CD4-positive, alpha-beta T cell (primary cell): ENCODE measurements around the gene DSCAML1. TPM values are rescaled to one million over a fixed set of nuclear protein-coding genes. Genes with fewer than 3 reads are reported as not detected.

ENCODE experiments used
- ATAC-seq: fragments of 200-7000 bp; cut with Tn5 transposase; one replicate; pipeline ENCODE4 v1.10.0; 2022; ENCODE audit warnings: mild to moderate bottlenecking; ENCODE audit not compliant: poor library complexity
- CTCF ChIA-PET: fragments of 350-600 bp; sonication (Branson Sonifier 250); formaldehyde crosslinking; loops from one replicate; lab custom pipeline; 2021; ENCODE audit warnings: antibody characterized with exemption, inconsistent platforms; lab: Charles Lee
- POLR2A ChIA-PET: fragments of 350-600 bp; sonication (Branson Sonifier 250); formaldehyde crosslinking; loops from one replicate; lab custom pipeline; 2021; ENCODE audit warnings: antibody characterized with exemption, inconsistent platforms; lab: Charles Lee
- DNase-seq, 14 experiments: peaks; one replicate each; pipeline ENCODE4 v3.0.0-alpha.2; 2013 to 2020; ENCODE audit warnings: mixed read lengths in 2 of 14
- H3K27ac ChIP-seq, 2 donors: one replicate each; pipeline versions ENCODE4 v1.5.1 to v1.7.0; 2013; ENCODE audit warnings: low read length in 2 of 2, low read depth in 1 of 2, mild to moderate bottlenecking in 1 of 2
- H3K27me3 ChIP-seq, 2 experiments: 1 replicate in 1 of 2; 2 replicates in 1 of 2; pipeline versions ENCODE4 v1.6.1 to v1.7.0; 2013; ENCODE audit warnings: low read length in 2 of 2, control low read depth in 1 of 2, mild to moderate bottlenecking in 1 of 2, moderate library complexity in 1 of 2; ENCODE audit not compliant: insufficient read depth in 2 of 2, control insufficient read depth in 1 of 2
- H3K36me3 ChIP-seq: one replicate; pipeline ENCODE4 v1.6.1; 2013; ENCODE audit warnings: low read length, control low read depth; ENCODE audit not compliant: insufficient read depth
- H3K4me1 ChIP-seq: one replicate; pipeline ENCODE4 v1.6.1; 2013; ENCODE audit warnings: low read length, control low read depth; ENCODE audit not compliant: insufficient read depth
- H3K4me3 ChIP-seq: one replicate; pipeline ENCODE4 v1.5.1; 2013; ENCODE audit warnings: mild to moderate bottlenecking, low read length, moderate library complexity
- H3K9me3 ChIP-seq, 2 experiments: 1 replicate in 1 of 2; 2 replicates in 1 of 2; pipeline versions ENCODE4 v1.6.1 to v1.7.0; 2013; ENCODE audit warnings: low read length in 2 of 2, mild to moderate bottlenecking in 2 of 2, control low read depth in 1 of 2, moderate library complexity in 1 of 2; ENCODE audit not compliant: control insufficient read depth in 1 of 2, insufficient read depth in 1 of 2
- H3K27ac Mint-ChIP-seq: one replicate; pipeline ENCODE4 v1.8.0; 2020; ENCODE audit warnings: mixed read lengths
- H3K27me3 Mint-ChIP-seq: one replicate; pipeline ENCODE4 v1.8.0; 2021; ENCODE audit warnings: mixed read lengths
- H3K36me3 Mint-ChIP-seq: one replicate; pipeline ENCODE4 v1.8.0; 2021; ENCODE audit warnings: low read depth, mixed read lengths
- H3K4me1 Mint-ChIP-seq: one replicate; pipeline ENCODE4 v1.8.0; 2021; ENCODE audit warnings: low read depth, mixed read lengths
- H3K4me3 Mint-ChIP-seq: one replicate; pipeline ENCODE4 v1.8.0; 2020; ENCODE audit warnings: mild to moderate bottlenecking, mixed read lengths
- H3K9me3 Mint-ChIP-seq: one replicate; pipeline ENCODE4 v1.8.0; 2020; ENCODE audit warnings: mixed read lengths
- CTCF ChIP-seq: fragments of 200-600 bp; IDR thresholded peaks from one replicate; pipeline ENCODE4 v1.8.0; 2022; ENCODE audit warnings: antibody characterized with exemption, mild to moderate bottlenecking
- intact Hi-C, 2 experiments: fragments of 100-400 bp; cut with DNase I in 1 of 2; cut with micrococcal nuclease in 1 of 2; formaldehyde crosslinking; loops; one replicate each; pipeline versions ENCODE4 v1.15.1 to v1.9.0; 2023 to 2025; cut with DNase I, micrococcal nuclease
- total RNA-seq, 174 experiments: library from RNA in 2 of 174; stranded (reverse) in 2 of 174; gene quantifications; one replicate each; pipeline ENCODE4 v1.2.3 and lab custom pipeline; 2021 to 2026

DSCAML1 gene
- total RNA-seq, 2 experiments from 2014 or later: 0.22 to 0.61 TPM

- ChIA-PET CTCF (no interaction called here), POLR2A (no interaction called here)
- ATAC-seq: no peak
These were observed 404.0 kb downstream of the DSCAML1 start for GRCh38 chr11:117392979-117393378.

GRCh38 chr11:117392001-117392690 is 404.9 kb downstream of the DSCAML1 start:
- H3K9me3 Mint-ChIP-seq: no peaks in the 10 kb centered on the region
- Histone ChIP-seq H3K9me3 (peaks cover 0 to 6% of the 10 kb centered on the region in 2 experiments), H3K4me1 (no peaks in the 10 kb centered on the region), H3K36me3 (peaks cover 79% of the 10 kb centered on the region), H3K4me3 (no peak overlapping the region), H3K27me3 (no peaks in the 10 kb centered on the region), H3K27ac (no peak overlapping the region)
- ChIA-PET CTCF (no interaction called here), POLR2A (no interaction called here)
- H3K4me3 Mint-ChIP-seq: no peak overlapping the region
- H3K27ac Mint-ChIP-seq: no peak overlapping the region
- no peaks in the 10 kb centered on the region for H3K27me3 Mint-ChIP-seq
- H3K36me3 Mint-ChIP-seq: peaks cover 87% of the 10 kb centered on the region
- no peaks in the 10 kb centered on the region for H3K4me1 Mint-ChIP-seq
- no peak for DNase-seq
- TF ChIP-seq CTCF: no peak
- intact Hi-C loops: no loop called here
- no peak for ATAC-seq

More at GRCh38 chr11:117392979-117393378, 404.0 kb downstream of the DSCAML1 start:
- no peak for TF ChIP-seq CTCF
- DNase-seq: no peak
- no peaks in the 10 kb centered on the region for H3K27me3 Mint-ChIP-seq
- peaks cover 92% of the 10 kb centered on the region for H3K36me3 Mint-ChIP-seq
- H3K9me3 Mint-ChIP-seq: peaks cover 2% of the 10 kb centered on the region
- Histone ChIP-seq H3K27me3 (no peaks in the 10 kb centered on the region), H3K36me3 (peaks cover 78% of the 10 kb centered on the region), H3K9me3 (peaks cover 0 to 8% of the 10 kb centered on the region in 2 experiments), H3K27ac (no peak overlapping the region), H3K4me3 (no peak overlapping the region), H3K4me1 (no peaks in the 10 kb centered on the region)
- no peaks in the 10 kb centered on the region for H3K4me1 Mint-ChIP-seq
- intact Hi-C loops: no loop called here
- H3K4me3 Mint-ChIP-seq: no peak overlapping the region
- H3K27ac Mint-ChIP-seq: no peak overlapping the region

GRCh38 chr11:117391181-117391580 is 405.8 kb downstream of the DSCAML1 start:
- CTCF ChIA-PET: no interaction called here

More at GRCh38 chr11:117391181-117391580, 405.8 kb downstream of the DSCAML1 start:
- Histone ChIP-seq H3K4me1 (no peaks in the 10 kb centered on the region), H3K36me3 (peaks cover 77% of the 10 kb centered on the region), H3K27me3 (no peaks in the 10 kb centered on the region), H3K4me3 (no peak overlapping the region), H3K27ac (no peak overlapping the region), H3K9me3 (no peaks in the 10 kb centered on the region)
- ATAC-seq (no peak), DNase-seq (no peak)
- intact Hi-C loops: no loop called here
- no peaks in the 10 kb centered on the region for H3K4me1 Mint-ChIP-seq
- H3K4me3 Mint-ChIP-seq: no peak overlapping the region
- H3K36me3 Mint-ChIP-seq: peaks cover 87% of the 10 kb centered on the region
- POLR2A ChIA-PET: no interaction called here
- H3K9me3 Mint-ChIP-seq: no peaks in the 10 kb centered on the region
- no peaks in the 10 kb centered on the region for H3K27me3 Mint-ChIP-seq
- no peak overlapping the region for H3K27ac Mint-ChIP-seq
- no peak for TF ChIP-seq CTCF
